Effector memory CD4-positive, alpha-beta T cell (primary cell): ENCODE measurements around the gene SBF2.
"Not testable (repeated sequence)": the region's sequence is repeated elsewhere in the genome, so short reads cannot be mapped to it uniquely, and the experiment has no call there.

Experiments
- DNase-seq, 3 donors: peaks; one replicate each; pipeline ENCODE4 v3.0.0-alpha.2; 2020
- H3K27ac ChIP-seq: 2 replicates; pipeline ENCODE4 v1.7.0; 2013; ENCODE audit warnings: mild to moderate bottlenecking, low read length, moderate library complexity; ENCODE audit not compliant: insufficient read depth, poor library complexity, severe bottlenecking
- H3K27me3 ChIP-seq: replicated peaks from 2 replicates; pipeline ENCODE4 v1.7.0; 2013; ENCODE audit warnings: mild to moderate bottlenecking, low read length; ENCODE audit not compliant: insufficient read depth, control insufficient read depth, poor library complexity, severe bottlenecking
- H3K36me3 ChIP-seq: 2 replicates; pipeline ENCODE4 v1.7.0; 2013; ENCODE audit warnings: mild to moderate bottlenecking, low read length, moderate library complexity; ENCODE audit not compliant: control insufficient read depth, insufficient read depth
- H3K4me1 ChIP-seq: 2 replicates; pipeline ENCODE4 v1.7.0; 2013; ENCODE audit warnings: low read length, mild to moderate bottlenecking; ENCODE audit not compliant: control insufficient read depth, insufficient read depth, poor library complexity, severe bottlenecking
- H3K4me3 ChIP-seq: 2 replicates; pipeline ENCODE4 v1.7.0; 2013; ENCODE audit warnings: low read length, low read depth, mild to moderate bottlenecking; ENCODE audit not compliant: insufficient read depth, poor library complexity, severe bottlenecking
- H3K9me3 ChIP-seq: 2 replicates; pipeline ENCODE4 v1.7.0; 2013; ENCODE audit warnings: mild to moderate bottlenecking, low read length, moderate library complexity; ENCODE audit not compliant: control insufficient read depth

Gene SBF2

GRCh38 chr11:10144954-10145353, 149.1 kb downstream of the SBF2 start:
- DNase-seq = no peak
- no peaks in the 10 kb centered on the region for H3K27me3 ChIP-seq
- no peaks in the 10 kb centered on the region for H3K9me3 ChIP-seq
- no peaks in the 10 kb centered on the region for H3K4me1 ChIP-seq
- H3K36me3 ChIP-seq = no peaks in the 10 kb centered on the region
- no peak overlapping the region for H3K27ac ChIP-seq
- H3K4me3 ChIP-seq = no peak overlapping the region

GRCh38 chr11:10139656-10140055, 154.4 kb downstream of the SBF2 start:
- DNase-seq = no peak
- H3K9me3 ChIP-seq = no peaks in the 10 kb centered on the region
- no peaks in the 10 kb centered on the region for H3K36me3 ChIP-seq
- H3K27me3 ChIP-seq = no peaks in the 10 kb centered on the region
- no peaks in the 10 kb centered on the region for H3K4me1 ChIP-seq
- no peak overlapping the region for H3K4me3 ChIP-seq
- no peak overlapping the region for H3K27ac ChIP-seq

- H3K4me1 ChIP-seq = no peaks in the 10 kb centered on the region
- no peak for DNase-seq
- H3K27me3 ChIP-seq = no peaks in the 10 kb centered on the region
- H3K4me3 ChIP-seq = no peak overlapping the region
- H3K27ac ChIP-seq = no peak overlapping the region
- H3K36me3 ChIP-seq = no peaks in the 10 kb centered on the region
- H3K9me3 ChIP-seq = no peaks in the 10 kb centered on the region
Observed at GRCh38 chr11:10139143-10139542, 154.9 kb downstream of the SBF2 start.

- no peak overlapping the region for H3K4me3 ChIP-seq
- no peak for DNase-seq
- no peaks in the 10 kb centered on the region for H3K4me1 ChIP-seq
- no peaks in the 10 kb centered on the region for H3K27me3 ChIP-seq
- no peaks in the 10 kb centered on the region for H3K9me3 ChIP-seq
- no peaks in the 10 kb centered on the region for H3K36me3 ChIP-seq
- no peak overlapping the region for H3K27ac ChIP-seq
Observed at GRCh38 chr11:10134975-10135481, 159.0 kb downstream of the SBF2 start.

GRCh38 chr11:10134226-10134625, 159.8 kb downstream of the SBF2 start:
- not testable (repeated sequence) for H3K9me3 ChIP-seq, DNase-seq, H3K4me1 ChIP-seq, H3K27ac ChIP-seq, H3K36me3 ChIP-seq, H3K27me3 ChIP-seq, H3K4me3 ChIP-seq

- not testable (repeated sequence) for H3K4me1 ChIP-seq, H3K4me3 ChIP-seq, H3K27ac ChIP-seq, H3K9me3 ChIP-seq, H3K27me3 ChIP-seq, H3K36me3 ChIP-seq, DNase-seq
Observed at GRCh38 chr11:10133251-10133650, 160.8 kb downstream of the SBF2 start.

GRCh38 chr11:10130875-10131274, 163.1 kb downstream of the SBF2 start:
- no peak for DNase-seq
- Histone ChIP-seq H3K4me3 (no peak overlapping the region), H3K9me3 (no peaks in the 10 kb centered on the region), H3K4me1 (no peaks in the 10 kb centered on the region), H3K27ac (no peak overlapping the region), H3K27me3 (no peaks in the 10 kb centered on the region), H3K36me3 (no peaks in the 10 kb centered on the region)

GRCh38 chr11:10129184-10129583, 164.8 kb downstream of the SBF2 start:
- H3K4me1 ChIP-seq, DNase-seq, H3K9me3 ChIP-seq, H3K27me3 ChIP-seq, H3K4me3 ChIP-seq, H3K27ac ChIP-seq, H3K36me3 ChIP-seq: not testable (repeated sequence)

GRCh38 chr11:10125522-10126133, 168.4 kb downstream of the SBF2 start:
- no peak overlapping the region for H3K27ac ChIP-seq
- H3K4me1 ChIP-seq = no peaks in the 10 kb centered on the region
- no peaks in the 10 kb centered on the region for H3K27me3 ChIP-seq
- H3K36me3 ChIP-seq = no peaks in the 10 kb centered on the region
- no peak for DNase-seq
- H3K4me3 ChIP-seq = no peak overlapping the region
- H3K9me3 ChIP-seq = no peaks in the 10 kb centered on the region

GRCh38 chr11:10122326-10123197, 171.5 kb downstream of the SBF2 start:
- H3K27ac ChIP-seq = no peak overlapping the region

More at GRCh38 chr11:10122326-10123197, 171.5 kb downstream of the SBF2 start:
- Histone ChIP-seq H3K36me3 (no peaks in the 10 kb centered on the region), H3K4me3 (no peak overlapping the region), H3K9me3 (no peaks in the 10 kb centered on the region), H3K27me3 (no peaks in the 10 kb centered on the region), H3K4me1 (no peaks in the 10 kb centered on the region)
- DNase-seq = no peak
